ENCODE data around the gene VAMP8. TPM values are rescaled to one million over a fixed set of nuclear protein-coding genes. Genes with fewer than 3 reads are reported as not detected.
A peak's percentile ranks its signal among the peaks of the same experiment; 100 is the strongest.

The VAMP8 gene
- total and polyA plus RNA-seq, 10 of the 15 experiments (the other 5 are each of a cell fraction or from before 2014, with no cell fraction given) = 93.6 to 744 (median 217) TPM

GRCh38 chr2:85538507-85539360 lies 38.7 kb upstream of the VAMP8 start, which contains the start of gene MAT2A (continued):
- TF ChIP-seq EED (IDR thresholded peaks at IDR 0.05; ENCODE audit: low read depth) = peak; percentile 89
- peak; percentile 9 for TF ChIP-seq USF1 (IDR thresholded peaks at IDR 0.05; ENCODE audit: borderline replicate concordance, extremely low read length, insufficient read depth, low read depth, low read length)
- TF ChIP-seq FOXK2 (IDR thresholded peaks at IDR 0.05) = peak; percentile 98
- peak; percentile 84 for TF ChIP-seq NR2F1 (conservative IDR thresholded peaks at IDR 0.05)
- TF ChIP-seq CREB1 (IDR thresholded peaks at IDR 0.05; ENCODE audit: low read depth) = peak; percentile 60; the same call in 1 of the 2 replicates
- TF ChIP-seq EZH2 (IDR thresholded peaks at IDR 0.05; ENCODE audit: borderline replicate concordance, control insufficient read depth, low read depth, low read length) = no peak
- no peak for TF ChIP-seq SUPT20H (IDR thresholded peaks at IDR 0.05; ENCODE audit: borderline replicate concordance, control insufficient read depth, low read depth, low read length)
- TF ChIP-seq YY1 (IDR thresholded peaks at IDR 0.05; ENCODE audit: low read depth, low read length) = peak; percentile 97
- TF ChIP-seq CBFB (IDR thresholded peaks at IDR 0.05; ENCODE audit: low read depth) = peak; percentile 88
- TF ChIP-seq NFYA (IDR thresholded peaks at IDR 0.05; ENCODE audit: borderline replicate concordance, low read depth, low read length) = no peak
- TF ChIP-seq ESRRA (IDR thresholded peaks at IDR 0.05; ENCODE audit: low read length) = no peak
- TF ChIP-seq RBBP5 (conservative IDR thresholded peaks at IDR 0.05) = no peak
- TF ChIP-seq PBX3 (IDR thresholded peaks at IDR 0.05; ENCODE audit: insufficient replicate concordance, low read depth, low read length) = peak; percentile 52
- 0 out of 2 replicates have a peak, but pooled peaks have one; percentile 13 for TF ChIP-seq TARDBP (IDR thresholded peaks at IDR 0.05; ENCODE audit: borderline replicate concordance)
- TF ChIP-seq NBN (IDR thresholded peaks at IDR 0.05) = peak; percentile 99
- TF ChIP-seq E4F1 (IDR thresholded peaks at IDR 0.05; ENCODE audit: borderline replicate concordance, partially characterized antibody) = peak; percentile 75
- TF ChIP-seq STAT3 (IDR thresholded peaks at IDR 0.05; ENCODE audit: low read depth, low read length) = no peak
- no peak for TF ChIP-seq WRNIP1 (IDR thresholded peaks at IDR 0.05; ENCODE audit: borderline replicate concordance, low read depth, low read length)
- no peak for TF ChIP-seq SUZ12 (IDR thresholded peaks at IDR 0.05; ENCODE audit: unreplicated experiment)
- 0 out of 2 replicates have a peak, but pooled peaks have one; percentile 6 for TF ChIP-seq ZNF592 (IDR thresholded peaks at IDR 0.05)
- TF ChIP-seq NFYB (IDR thresholded peaks at IDR 0.05; ENCODE audit: insufficient read depth, low read depth, low read length) = peak; percentile 66; the same call in 1 of the 2 replicates
- TF ChIP-seq ZNF217 (IDR thresholded peaks at IDR 0.05) = no peak

All from GM12878 (cell line).